ENCODE measurements around the gene FGF1. TPM values are rescaled to one million over a fixed set of nuclear protein-coding genes. Genes with fewer than 3 reads are reported as not detected.
A peak's percentile ranks its signal among the peaks of the same experiment; 100 is the strongest.

The FGF1 gene
- total and polyA plus RNA-seq, 2 of the 4 experiments (the other 2 are of a cell fraction): 7.6 to 7.7 TPM

- BruUV-seq (replicated peaks): no TSS peak
- Histone ChIP-seq H2AK5ac (ENCODE audit: low read depth, low read length) (peak overlapping the region; percentile 88), H3K4me3 (ENCODE audit: insufficient read depth, low read depth, low read length) (no peak overlapping the region), H3K23ac (ENCODE audit: low read depth, low read length) (peak overlapping the region; percentile 94), H3K9ac (ENCODE audit: low read depth, low read length) (no peak overlapping the region), H3K56ac (ENCODE audit: extremely low read depth, insufficient read depth, low read length) (no peak overlapping the region), H4K8ac (ENCODE audit: low read depth in 2 of 2, low read length in 2 of 2) (peak overlapping the region; percentile 14 to 81; a peak in 3 of 4 replicates), H4K20me1 (ENCODE audit: insufficient read depth, low read length) (no peaks in the 10 kb centered on the region), H3K4me2 (ENCODE audit: low read depth, low read length) (no peak overlapping the region), H3K9me3 (ENCODE audit: control insufficient read depth, insufficient read depth, low read length) (no peaks in the 10 kb centered on the region), H3K14ac (replicated peaks; ENCODE audit: low read depth, low read length) (peak overlapping the region; percentile 93), H2AFZ (replicated peaks; ENCODE audit: low read length, poor library complexity) (no peak overlapping the region), H4K5ac (ENCODE audit: low read depth, low read length) (peak overlapping the region; percentile 9; the same call in 1 of the 2 replicates), H3K18ac (ENCODE audit: low read depth, low read length) (peak overlapping the region; percentile 33; the same call in 1 of the 2 replicates), H3K27me3 (ENCODE audit: control insufficient read depth, insufficient read depth, low read length) (no peaks in the 10 kb centered on the region), H3K4ac (ENCODE audit: low read depth, low read length) (peak overlapping the region; percentile 92), H3K4me1 (ENCODE audit: control insufficient read depth, insufficient read depth, low read length) (peaks cover 18% of the 10 kb centered on the region), H2BK120ac (ENCODE audit: low read depth, low read length) (peak overlapping the region; percentile 91), H3K27ac (ENCODE audit: insufficient read depth, low read length) (peak overlapping the region; percentile 5; the same call in 1 of the 2 replicates), H2BK5ac (ENCODE audit: low read depth, low read length, poor library complexity, severe bottlenecking) (peak overlapping the region; percentile 85), H4K91ac (ENCODE audit: insufficient read depth, low read depth, low read length) (0 out of 2 replicates have a peak overlapping the region, but pooled peaks have one; percentile 12), H2AK9ac (replicated peaks; ENCODE audit: low read depth, low read length, poor library complexity) (no peak overlapping the region), H3K9me1 (ENCODE audit: insufficient read depth, low read length) (peaks cover 21% of the 10 kb centered on the region), H3K36me3 (ENCODE audit: control insufficient read depth, insufficient read depth, low read length) (no peaks in the 10 kb centered on the region), H2BK15ac (ENCODE audit: low read depth, low read length) (peak overlapping the region; percentile 78; the same call in 2 of the 3 replicates), H3K79me1 (ENCODE audit: low read depth in 1 of 2, low read length in 2 of 2) (peaks cover 0 to 37% of the 10 kb centered on the region in 2 experiments; a peak in 2 of 4 replicates), H2BK20ac (ENCODE audit: low read depth, low read length) (peak overlapping the region; percentile 94)
- POLR2A ChIA-PET (ENCODE audit: unreplicated experiment): no interaction called here
- dilution Hi-C loops (cut with HindIII; ENCODE audit: low sequenced_read_pairs, unreplicated experiment): loop anchor here (25.0 kb wide), 1 partner anchor 408 kb away; no protein-coding TSS in a partner anchor
- in situ Hi-C loops (cut with MboI; ENCODE audit: low sequenced_read_pairs): loop anchor here (5.0 kb wide), 2 partner anchors 223 to 388 kb away; no protein-coding TSS in a partner anchor
- intact Hi-C loops (cut with micrococcal nuclease): loop anchor here (5.0 to 10.0 kb wide), 3 partner anchors 101 to 533 kb away; partner anchors contain the start of gene GNPDA1
- TF ChIP-seq BHLHE40 (IDR thresholded peaks at IDR 0.05; ENCODE audit: low read depth, low read length) (no peak), CEBPB (IDR thresholded peaks at IDR 0.05; ENCODE audit: low read depth, low read length) (peak; percentile 90)
- ATAC-seq (ENCODE audit: low read depth) (peak; percentile 6; the same call in 1 of the 2 replicates), DNase-seq (peak; percentile 84)
- CTCF ChIA-PET: interaction anchor here (0.6 to 1.4 kb wide), 4 partner anchors 56 to 226 kb away, joined by 3 to 6 read pairs (median 4); partner anchors contain the start of gene SPRY4
- WGBS, 2 experiments (ENCODE audit: extremely low coverage in 2 of 2, insufficient read length in 1 of 2): no CpG with 5 or more reads among the region's 3 CpGs
Measured at GRCh38 chr5:142545650-142546322, 140.1 kb downstream of the FGF1 start.
